ENCODE results near the gene EVI5L.
A peak's percentile ranks its signal among the peaks of the same experiment; 100 is the strongest.
"Not testable (repeated sequence)": the region's sequence is repeated elsewhere in the genome, so short reads cannot be mapped to it uniquely, and the experiment has no call there.

Gene EVI5L

DNA sequence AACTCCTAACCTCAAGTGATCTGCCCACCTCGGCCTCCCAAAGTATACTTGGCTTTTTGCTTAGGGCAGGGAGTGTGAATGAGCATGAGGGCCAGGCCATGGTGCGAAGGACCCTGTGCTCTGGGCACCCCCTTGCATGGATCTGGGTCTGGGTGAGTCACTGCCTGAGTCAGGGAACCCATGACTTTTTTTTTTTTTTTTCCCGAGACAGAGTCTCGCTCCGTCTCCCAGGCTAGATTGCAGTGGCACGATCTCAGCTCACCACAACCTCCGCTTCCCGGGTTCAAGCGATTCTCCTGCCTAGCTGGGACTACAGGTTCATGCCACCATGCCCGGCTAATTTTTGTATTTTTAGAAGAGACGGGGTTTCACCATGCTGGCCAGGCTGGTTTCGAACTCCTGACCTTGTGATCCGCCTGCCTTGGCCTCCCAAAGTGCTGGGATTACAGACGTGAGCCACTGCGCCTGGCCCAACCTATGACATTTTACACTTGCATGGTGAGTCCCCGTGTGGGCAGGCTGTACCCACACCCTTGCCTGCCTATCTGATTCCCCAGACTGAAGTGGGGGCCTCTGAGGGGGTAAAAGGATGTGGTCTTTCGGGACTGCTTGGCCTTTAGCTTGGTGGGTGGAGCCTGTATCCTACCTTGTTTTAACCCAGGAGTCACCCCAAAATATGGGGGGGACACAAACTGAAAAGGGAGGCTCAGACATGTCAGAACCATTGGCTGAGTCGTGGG lies 63.5 kb downstream of the EVI5L start:
- H3K4me3 Mint-ChIP-seq; H3K9me3 Mint-ChIP-seq; H3K4me1 Mint-ChIP-seq; H3K27ac Mint-ChIP-seq; H3K36me3 Mint-ChIP-seq; ATAC-seq (ENCODE audit: low read depth); DNase-seq (ENCODE audit: low spot score in 2 of 2): not testable (repeated sequence)
- peaks cover 22% of the 10 kb centered on the region for H3K27me3 Mint-ChIP-seq

DNA sequence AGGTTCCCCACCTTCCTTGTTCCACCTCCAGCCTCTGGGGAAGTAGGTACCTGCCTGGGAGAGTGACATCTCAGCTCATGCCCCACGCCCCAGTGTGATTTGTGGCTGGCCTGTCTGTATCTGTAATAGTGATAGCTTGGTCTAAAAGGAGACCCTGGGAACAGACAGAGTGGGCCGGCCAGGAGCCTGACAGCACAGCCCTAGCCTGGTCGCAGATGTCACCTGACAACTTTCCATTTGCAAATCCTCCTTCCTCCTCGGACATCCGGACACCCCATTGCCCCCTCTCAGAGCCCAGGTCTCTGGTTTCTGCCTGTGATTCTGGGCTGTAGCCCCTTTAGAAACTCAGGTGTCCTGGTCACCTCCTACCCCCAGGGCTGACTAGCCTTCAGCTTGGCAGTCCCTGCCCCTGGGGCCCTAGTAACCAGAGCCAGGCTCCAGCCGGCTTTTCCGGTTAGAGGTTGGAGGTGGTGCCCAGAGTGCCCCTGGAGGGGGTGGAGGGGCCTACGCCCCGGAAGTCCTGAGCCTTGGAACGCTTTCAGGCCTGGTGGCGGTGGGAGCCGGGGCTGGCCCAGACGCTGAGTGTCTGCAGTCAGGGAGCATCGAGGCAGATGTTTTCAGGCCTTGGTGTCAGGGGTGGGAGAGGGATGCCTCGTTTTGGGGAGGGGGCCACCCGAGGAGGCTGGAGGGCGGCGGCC lies 64.7 kb downstream of the EVI5L start:
- Mint-ChIP-seq H3K4me3 (no peak overlapping the region), H3K9me3 (no peaks in the 10 kb centered on the region), H3K27me3 (peaks cover 17% of the 10 kb centered on the region), H3K4me1 (no peaks in the 10 kb centered on the region), H3K27ac (no peak overlapping the region), H3K36me3 (peaks cover 1% of the 10 kb centered on the region)
- DNase-seq (ENCODE audit: low spot score in 2 of 2) (no peak), ATAC-seq (ENCODE audit: low read depth) (no peak)

- Mint-ChIP-seq H3K36me3 (peaks cover 1% of the 10 kb centered on the region), H3K9me3 (no peaks in the 10 kb centered on the region), H3K4me3 (no peak overlapping the region), H3K27me3 (peaks cover 17% of the 10 kb centered on the region), H3K4me1 (no peaks in the 10 kb centered on the region), H3K27ac (no peak overlapping the region)
- DNase-seq (ENCODE audit: low spot score in 2 of 2) (no peak), ATAC-seq (ENCODE audit: low read depth) (no peak)
Observed at GRCh38 chr19:7895565-7895964, 65.5 kb downstream of the EVI5L start.

DNA sequence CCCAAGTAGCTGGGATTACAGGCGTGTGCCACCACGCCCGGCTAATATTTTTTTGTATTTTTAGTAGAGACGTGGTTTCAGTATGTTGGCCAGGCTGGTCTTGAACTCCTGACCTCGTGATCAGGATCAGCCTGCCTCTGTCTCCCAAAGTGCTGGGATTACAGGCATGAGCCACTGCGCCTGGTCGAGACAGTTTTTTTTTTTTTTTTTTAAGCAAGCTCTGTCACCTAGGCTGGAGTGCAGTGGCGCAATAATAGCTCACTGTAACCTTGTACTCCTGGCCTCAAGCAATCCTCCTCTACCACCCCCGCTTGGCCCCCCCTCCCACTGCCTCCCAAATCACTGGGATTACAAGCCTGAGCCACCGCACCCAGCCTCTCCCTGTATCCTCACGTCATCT lies 67.3 kb downstream of the EVI5L start:
- no peak for ATAC-seq (ENCODE audit: low read depth)
- H3K9me3 Mint-ChIP-seq = no peaks in the 10 kb centered on the region
- H3K27me3 Mint-ChIP-seq = peaks cover 16% of the 10 kb centered on the region
- DNase-seq (ENCODE audit: low spot score in 2 of 2) = no peak
- peaks cover 1% of the 10 kb centered on the region for H3K36me3 Mint-ChIP-seq
- no peaks in the 10 kb centered on the region for H3K4me1 Mint-ChIP-seq
- no peak overlapping the region for H3K27ac Mint-ChIP-seq
- no peak overlapping the region for H3K4me3 Mint-ChIP-seq

DNA sequence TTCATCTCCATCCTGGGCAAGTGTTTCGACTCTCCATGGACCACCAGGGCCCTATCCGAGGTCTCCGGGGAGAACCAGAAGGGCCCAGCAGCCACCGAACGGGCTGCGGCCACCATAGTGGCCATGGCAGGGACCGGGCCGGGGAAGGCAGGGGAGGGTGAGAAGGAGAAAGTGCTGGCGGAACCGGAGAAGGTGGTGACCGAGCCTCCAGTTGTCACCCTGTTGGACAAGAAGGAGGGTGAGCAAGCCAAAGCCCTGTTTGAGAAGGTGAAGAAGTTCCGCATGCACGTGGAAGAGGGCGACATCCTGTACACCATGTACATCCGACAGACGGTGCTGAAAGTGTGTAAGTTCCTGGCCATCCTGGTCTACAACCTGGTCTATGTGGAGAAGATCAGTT lies 68.9 kb downstream of the EVI5L start:
- Mint-ChIP-seq H3K27me3 (peaks cover 16% of the 10 kb centered on the region), H3K27ac (no peak overlapping the region), H3K4me3 (no peak overlapping the region), H3K36me3 (peaks cover 1% of the 10 kb centered on the region), H3K4me1 (peaks cover 9% of the 10 kb centered on the region), H3K9me3 (no peaks in the 10 kb centered on the region)
- ATAC-seq (ENCODE audit: low read depth) = no peak
- DNase-seq (ENCODE audit: low spot score in 2 of 2) = no peak

DNA sequence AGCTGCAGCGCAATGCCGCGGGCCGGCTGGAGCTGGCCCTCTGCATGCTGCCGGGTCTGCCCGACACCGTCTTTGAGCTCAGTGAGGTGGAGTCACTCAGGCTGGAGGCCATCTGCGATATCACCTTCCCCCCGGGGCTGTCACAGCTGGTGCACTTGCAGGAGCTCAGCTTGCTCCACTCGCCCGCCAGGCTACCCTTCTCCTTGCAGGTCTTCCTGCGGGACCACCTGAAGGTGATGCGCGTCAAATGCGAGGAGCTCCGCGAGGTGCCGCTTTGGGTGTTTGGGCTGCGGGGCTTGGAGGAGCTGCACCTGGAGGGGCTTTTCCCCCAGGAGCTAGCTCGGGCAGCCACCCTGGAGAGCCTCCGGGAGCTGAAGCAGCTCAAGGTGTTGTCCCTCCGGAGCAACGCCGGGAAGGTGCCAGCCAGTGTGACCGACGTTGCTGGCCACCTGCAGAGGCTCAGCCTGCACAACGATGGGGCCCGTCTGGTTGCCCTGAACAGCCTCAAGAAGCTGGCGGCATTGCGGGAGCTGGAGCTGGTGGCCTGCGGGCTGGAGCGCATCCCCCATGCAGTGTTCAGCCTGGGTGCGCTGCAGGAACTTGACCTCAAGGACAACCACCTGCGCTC lies 69.8 kb downstream of the EVI5L start:
- ATAC-seq (ENCODE audit: low read depth) (no peak), DNase-seq (ENCODE audit: low spot score in 2 of 2) (no peak)
- Mint-ChIP-seq H3K4me1 (peaks cover 14% of the 10 kb centered on the region), H3K27me3 (peaks cover 11% of the 10 kb centered on the region), H3K27ac (no peak overlapping the region), H3K4me3 (no peak overlapping the region), H3K9me3 (no peaks in the 10 kb centered on the region), H3K36me3 (peaks cover 1% of the 10 kb centered on the region)

DNA sequence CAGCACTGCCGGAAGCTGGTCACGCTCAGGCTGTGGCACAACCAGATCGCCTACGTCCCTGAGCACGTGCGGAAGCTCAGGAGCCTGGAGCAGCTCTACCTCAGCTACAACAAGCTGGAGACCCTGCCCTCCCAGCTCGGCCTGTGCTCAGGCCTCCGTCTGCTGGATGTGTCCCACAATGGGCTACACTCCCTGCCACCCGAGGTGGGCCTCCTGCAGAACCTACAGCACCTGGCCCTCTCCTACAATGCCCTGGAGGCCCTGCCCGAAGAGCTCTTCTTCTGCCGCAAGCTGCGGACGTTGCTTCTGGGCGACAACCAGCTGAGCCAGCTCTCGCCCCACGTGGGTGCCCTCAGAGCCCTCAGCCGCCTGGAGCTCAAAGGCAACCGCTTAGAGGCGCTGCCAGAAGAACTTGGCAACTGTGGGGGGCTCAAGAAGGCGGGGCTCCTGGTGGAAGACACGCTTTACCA lies 70.4 kb downstream of the EVI5L start:
- Mint-ChIP-seq H3K27ac (no peak overlapping the region), H3K4me1 (peaks cover 17% of the 10 kb centered on the region), H3K27me3 (peaks cover 8% of the 10 kb centered on the region), H3K36me3 (peaks cover 1% of the 10 kb centered on the region), H3K9me3 (no peaks in the 10 kb centered on the region), H3K4me3 (no peak overlapping the region)
- DNase-seq (ENCODE audit: low spot score in 2 of 2) (no peak), ATAC-seq (ENCODE audit: low read depth) (no peak)

DNA sequence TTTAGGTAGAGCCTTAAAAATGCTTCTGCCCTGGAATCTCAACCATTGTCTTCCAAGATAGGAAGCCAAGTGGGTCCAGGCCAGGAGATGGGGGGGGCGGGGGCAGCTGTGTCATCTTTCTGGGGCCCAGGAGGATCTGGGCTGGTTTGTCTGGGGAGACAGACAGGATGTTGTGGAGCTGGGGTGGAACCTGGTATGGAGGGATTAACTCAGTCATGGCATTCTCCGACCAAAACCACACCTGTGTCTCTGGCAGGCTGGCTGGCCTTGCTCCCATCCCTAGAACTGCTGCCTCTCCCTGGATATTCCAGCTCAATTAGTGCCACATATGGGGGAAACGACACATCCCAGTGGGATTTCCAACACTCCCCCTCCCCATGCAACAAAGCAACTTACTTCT lies 70.9 kb downstream of the EVI5L start:
- Mint-ChIP-seq H3K9me3 (no peaks in the 10 kb centered on the region), H3K27me3 (peaks cover 6% of the 10 kb centered on the region), H3K27ac (no peak overlapping the region), H3K4me3 (no peak overlapping the region), H3K36me3 (peaks cover 5% of the 10 kb centered on the region), H3K4me1 (peaks cover 22% of the 10 kb centered on the region)
- no peak for DNase-seq (ENCODE audit: low spot score in 2 of 2)
- ATAC-seq (ENCODE audit: low read depth) = no peak

GRCh38 chr19:7901337-7901736 lies 71.3 kb downstream of the EVI5L start:
- peaks cover 24% of the 10 kb centered on the region for H3K4me1 Mint-ChIP-seq
- ATAC-seq (ENCODE audit: low read depth) = no peak
- peaks cover 7% of the 10 kb centered on the region for H3K36me3 Mint-ChIP-seq
- DNase-seq (ENCODE audit: low spot score in 2 of 2) = no peak
- peaks cover 6% of the 10 kb centered on the region for H3K27me3 Mint-ChIP-seq
- H3K9me3 Mint-ChIP-seq = no peaks in the 10 kb centered on the region
- no peak overlapping the region for H3K4me3 Mint-ChIP-seq
- H3K27ac Mint-ChIP-seq = no peak overlapping the region

DNA sequence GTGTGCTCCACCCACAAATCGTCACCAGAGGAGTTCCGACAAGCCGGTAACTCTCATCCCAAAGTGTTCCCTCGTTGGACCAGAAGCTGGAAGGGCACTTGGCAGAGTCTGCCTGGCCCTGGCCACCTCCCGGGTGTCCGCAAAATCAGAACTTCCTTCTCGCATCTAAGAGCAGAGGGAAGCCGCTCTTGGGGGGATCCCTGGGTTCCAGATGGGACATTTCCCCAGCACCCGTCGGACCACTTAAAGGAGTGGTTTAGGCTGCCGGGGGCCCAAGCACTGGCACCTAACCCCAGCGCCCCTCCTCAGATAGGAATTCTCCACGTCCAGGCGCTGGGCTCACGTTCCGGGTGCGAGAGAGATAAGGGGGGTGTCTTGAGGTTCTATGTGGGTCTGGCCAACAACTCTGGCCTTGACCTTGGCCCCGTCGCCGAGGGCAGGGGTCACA lies 72.8 kb downstream of the EVI5L start:
- H3K9me3 Mint-ChIP-seq = no peaks in the 10 kb centered on the region
- H3K27me3 Mint-ChIP-seq = peaks cover 3% of the 10 kb centered on the region
- no peak for DNase-seq (ENCODE audit: low spot score in 2 of 2)

GRCh38 chr19:7903244-7904073 lies 73.4 kb downstream of the EVI5L start, which contains the start of gene MAP2K7:
Gene MAP2K7 (plus strand): TSS chr19:7903877. CDS start chr19:7903945, 68 bp downstream.
- H3K4me1 Mint-ChIP-seq = peaks cover 29% of the 10 kb centered on the region
- ATAC-seq (ENCODE audit: low read depth) = peak; percentile 74
- H3K4me3 Mint-ChIP-seq = peak within 1 kb of the TSS; percentile 93
- peaks cover 2% of the 10 kb centered on the region for H3K27me3 Mint-ChIP-seq
- H3K27ac Mint-ChIP-seq = peak within 1 kb of the TSS; percentile 94
- peaks cover 7% of the 10 kb centered on the region for H3K36me3 Mint-ChIP-seq
- H3K9me3 Mint-ChIP-seq = no peaks in the 10 kb centered on the region
- DNase-seq (ENCODE audit: low spot score in 2 of 2) = peak; percentile 99 to 100

More for the DNA sequence above, 72.8 kb downstream of the EVI5L start:
- H3K36me3 Mint-ChIP-seq = peaks cover 7% of the 10 kb centered on the region
- peaks cover 29% of the 10 kb centered on the region for H3K4me1 Mint-ChIP-seq
- no peak for ATAC-seq (ENCODE audit: low read depth)
- peak overlapping the region; percentile 85 for H3K4me3 Mint-ChIP-seq
- H3K27ac Mint-ChIP-seq = peak overlapping the region; percentile 94

GRCh38 chr19:7904074-7905020 lies 74.3 kb downstream of the EVI5L start:
- ATAC-seq (ENCODE audit: low read depth) (peak; percentile 57), DNase-seq (ENCODE audit: low spot score in 2 of 2) (peak; percentile 71 to 82)
- Mint-ChIP-seq H3K4me3 (peak overlapping the region; percentile 93), H3K4me1 (peaks cover 29% of the 10 kb centered on the region), H3K27ac (peak overlapping the region; percentile 94), H3K9me3 (no peaks in the 10 kb centered on the region), H3K27me3 (peaks cover under 1% of the 10 kb centered on the region), H3K36me3 (peaks cover 7% of the 10 kb centered on the region)

DNA sequence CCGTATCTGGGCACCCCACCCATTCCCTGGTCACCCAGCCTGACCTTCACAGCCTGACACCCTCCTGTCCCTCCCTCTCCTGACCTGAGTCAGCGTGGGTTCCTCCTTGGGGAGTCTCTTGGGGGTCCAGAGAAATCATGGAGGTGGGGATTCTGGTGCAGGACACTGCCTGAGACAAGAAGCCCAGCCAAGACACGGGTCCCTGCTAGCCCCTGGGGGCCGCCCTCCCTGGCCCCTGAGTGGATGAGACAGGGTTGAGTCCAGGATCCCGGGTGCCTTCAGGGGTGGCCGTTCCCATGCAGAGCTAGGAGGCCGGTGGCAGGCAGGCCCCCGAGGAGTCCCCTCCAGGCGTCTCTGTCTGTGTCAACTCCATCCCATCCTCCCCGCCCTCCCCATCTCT lies 75.2 kb downstream of the EVI5L start:
- Mint-ChIP-seq H3K4me1 (peaks cover 29% of the 10 kb centered on the region), H3K36me3 (peaks cover 7% of the 10 kb centered on the region), H3K27ac (peak overlapping the region; percentile 94), H3K9me3 (no peaks in the 10 kb centered on the region), H3K27me3 (no peaks in the 10 kb centered on the region), H3K4me3 (peak overlapping the region; percentile 93)
- no peak for DNase-seq (ENCODE audit: low spot score in 2 of 2)
- ATAC-seq (ENCODE audit: low read depth) = no peak

Measured in memory B cell (primary cell).